ENCODE measurements around the gene TRMT1.

TRMT1 gene

GRCh38 chr19:13132471-13133180 is 16.1 kb upstream of the TRMT1 start:
- ChIA-PET CTCF (interaction anchor here (0.6 to 0.8 kb wide), 2 partner anchors 39 to 167 kb away, joined by 3 read pairs; no protein-coding TSS in a partner anchor), POLR2A (interaction anchor here (1.1 to 1.6 kb wide), 2 partner anchors 13 to 20 kb away, joined by 3 to 7 read pairs; no protein-coding TSS in a partner anchor)
- no peak for TF ChIP-seq FOXA1 (IDR thresholded peaks at IDR 0.05)
- TF ChIP-seq ELF4 (IDR thresholded peaks at IDR 0.05) = no peak
- no peak for TF ChIP-seq NFRKB (IDR thresholded peaks at IDR 0.05)
- TF ChIP-seq TARDBP (IDR thresholded peaks at IDR 0.05) = no peak
- TF ChIP-seq SUZ12 (IDR thresholded peaks at IDR 0.05) = no peak
- no peak for TF ChIP-seq LEF1 (IDR thresholded peaks at IDR 0.05; ENCODE audit: borderline replicate concordance)
- no peak for DNase-seq (ENCODE audit: extremely low spot score)

GRCh38 chr19:13130886-13131490 is 14.4 kb upstream of the TRMT1 start:
- no peak for DNase-seq (ENCODE audit: extremely low spot score)
- no peak for TF ChIP-seq LEF1 (IDR thresholded peaks at IDR 0.05; ENCODE audit: borderline replicate concordance)
- TF ChIP-seq ZNF384 (IDR thresholded peaks at IDR 0.05) = no peak
- no peak for TF ChIP-seq CTBP1 (IDR thresholded peaks at IDR 0.05; ENCODE audit: borderline replicate concordance)
- no peak for TF ChIP-seq SP1 (IDR thresholded peaks at IDR 0.05)
- no peak for TF ChIP-seq FOXM1 (IDR thresholded peaks at IDR 0.05; ENCODE audit: borderline replicate concordance)
- no peak for TF ChIP-seq SUZ12 (IDR thresholded peaks at IDR 0.05)
- ChIA-PET CTCF (no interaction called here), POLR2A (interaction anchor here (1.8 kb wide), 1 partner anchor 21 kb away, joined by 5 read pairs; no protein-coding TSS in a partner anchor)

- POLR2A ChIA-PET = interaction anchor here (1.5 kb wide), 1 partner anchor 23 kb away, joined by 9 read pairs; no protein-coding TSS in a partner anchor
- no peak for DNase-seq (ENCODE audit: extremely low spot score)
- TF ChIP-seq, protein P1, sequence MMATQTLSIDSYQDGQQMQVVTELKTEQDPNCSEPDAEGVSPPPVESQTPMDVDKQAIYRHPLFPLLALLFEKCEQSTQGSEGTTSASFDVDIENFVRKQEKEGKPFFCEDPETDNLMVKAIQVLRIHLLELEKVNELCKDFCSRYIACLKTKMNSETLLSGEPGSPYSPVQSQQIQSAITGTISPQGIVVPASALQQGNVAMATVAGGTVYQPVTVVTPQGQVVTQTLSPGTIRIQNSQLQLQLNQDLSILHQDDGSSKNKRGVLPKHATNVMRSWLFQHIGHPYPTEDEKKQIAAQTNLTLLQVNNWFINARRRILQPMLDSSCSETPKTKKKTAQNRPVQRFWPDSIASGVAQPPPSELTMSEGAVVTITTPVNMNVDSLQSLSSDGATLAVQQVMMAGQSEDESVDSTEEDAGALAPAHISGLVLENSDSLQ (IDR thresholded peaks at IDR 0.05) = no peak
- TF ChIP-seq BHLHE40 (IDR thresholded peaks at IDR 0.05; ENCODE audit: borderline replicate concordance) (no peak), ARNT (IDR thresholded peaks at IDR 0.05) (no peak), ZNF384 (IDR thresholded peaks at IDR 0.05) (no peak), FOXM1 (IDR thresholded peaks at IDR 0.05; ENCODE audit: borderline replicate concordance) (no peak), SP1 (IDR thresholded peaks at IDR 0.05) (no peak), ELF4 (IDR thresholded peaks at IDR 0.05) (no peak), LEF1 (IDR thresholded peaks at IDR 0.05; ENCODE audit: borderline replicate concordance) (no peak), L3MBTL2 (conservative IDR thresholded peaks at IDR 0.05) (no peak)
- CTCF ChIA-PET = no interaction called here
Measured at GRCh38 chr19:13129384-13129783, 12.8 kb upstream of the TRMT1 start.

GRCh38 chr19:13128583-13128982 is 12.0 kb upstream of the TRMT1 start:
- ChIA-PET CTCF (no interaction called here), POLR2A (interaction anchor here (0.7 to 1.5 kb wide), 2 partner anchors 9 to 24 kb away, joined by 3 to 9 read pairs; no protein-coding TSS in a partner anchor)
- DNase-seq (ENCODE audit: extremely low spot score) = no peak
- TF ChIP-seq BHLHE40 (IDR thresholded peaks at IDR 0.05; ENCODE audit: borderline replicate concordance) (no peak), HDGF (IDR thresholded peaks at IDR 0.05; ENCODE audit: borderline replicate concordance) (no peak), TARDBP (IDR thresholded peaks at IDR 0.05) (no peak), CTBP1 (IDR thresholded peaks at IDR 0.05; ENCODE audit: borderline replicate concordance) (no peak), L3MBTL2 (conservative IDR thresholded peaks at IDR 0.05) (no peak), ARNT (IDR thresholded peaks at IDR 0.05) (no peak), SP1 (IDR thresholded peaks at IDR 0.05) (no peak), ELF4 (IDR thresholded peaks at IDR 0.05) (no peak), LEF1 (IDR thresholded peaks at IDR 0.05; ENCODE audit: borderline replicate concordance) (no peak), SUZ12 (IDR thresholded peaks at IDR 0.05) (no peak), NFRKB (IDR thresholded peaks at IDR 0.05) (no peak)
- TF ChIP-seq, protein P1 (IDR thresholded peaks at IDR 0.05) = no peak

DNA sequence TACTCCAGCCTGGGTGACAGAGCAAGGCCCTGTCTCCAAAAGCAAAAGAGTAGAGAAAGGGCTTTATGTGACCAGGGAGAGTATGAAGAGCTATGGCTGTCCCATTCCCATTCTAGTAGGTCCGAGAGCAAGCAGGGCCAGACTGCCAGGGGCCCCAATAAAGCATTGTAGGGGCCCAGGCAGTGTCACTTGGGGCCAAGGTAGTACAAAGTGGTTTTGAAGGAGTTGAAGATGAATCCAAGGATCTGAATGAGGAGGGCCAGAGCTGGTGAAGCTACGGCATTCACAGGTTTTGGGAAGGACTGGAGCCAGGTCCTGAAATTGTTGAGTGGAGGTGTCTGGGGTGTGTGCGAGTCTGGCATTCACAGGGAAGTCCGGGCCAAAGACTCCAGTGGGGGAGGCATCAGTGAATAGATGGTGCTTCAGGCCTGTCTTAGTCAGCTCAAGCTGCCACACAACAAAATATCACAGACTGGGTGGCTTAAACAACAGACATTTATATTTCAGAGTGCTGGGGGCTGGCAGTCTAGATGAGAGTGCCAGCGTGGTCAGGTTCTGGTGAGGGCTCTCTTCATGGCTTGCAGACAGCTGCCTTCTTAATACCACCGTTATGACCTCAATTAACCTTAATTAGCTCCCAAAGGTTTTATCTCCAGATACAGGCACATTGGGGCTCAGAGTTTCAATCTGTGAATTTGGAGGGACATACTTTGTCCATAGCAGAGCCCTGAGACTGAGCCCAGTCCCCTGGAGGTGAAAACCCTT is 11.5 kb upstream of the TRMT1 start:
- DNase-seq (ENCODE audit: extremely low spot score) = no peak
- CTCF ChIA-PET = no interaction called here
- POLR2A ChIA-PET = interaction anchor here (0.7 kb wide), 1 partner anchor 9 kb away, joined by 3 read pairs; no protein-coding TSS in a partner anchor

More for the DNA sequence above, 11.5 kb upstream of the TRMT1 start:
- TF ChIP-seq FOXM1 (IDR thresholded peaks at IDR 0.05; ENCODE audit: borderline replicate concordance) (no peak), SUZ12 (IDR thresholded peaks at IDR 0.05) (no peak), ARNT (IDR thresholded peaks at IDR 0.05) (no peak), SP1 (IDR thresholded peaks at IDR 0.05) (no peak), L3MBTL2 (conservative IDR thresholded peaks at IDR 0.05) (no peak), BHLHE40 (IDR thresholded peaks at IDR 0.05; ENCODE audit: borderline replicate concordance) (no peak), FOXK2 (IDR thresholded peaks at IDR 0.05) (no peak), FOXA1 (IDR thresholded peaks at IDR 0.05) (no peak), CTBP1 (IDR thresholded peaks at IDR 0.05; ENCODE audit: borderline replicate concordance) (no peak), HDGF (IDR thresholded peaks at IDR 0.05; ENCODE audit: borderline replicate concordance) (no peak), ZNF384 (IDR thresholded peaks at IDR 0.05) (no peak), LEF1 (IDR thresholded peaks at IDR 0.05; ENCODE audit: borderline replicate concordance) (no peak), NFRKB (IDR thresholded peaks at IDR 0.05) (no peak), TARDBP (IDR thresholded peaks at IDR 0.05) (no peak), ELF4 (IDR thresholded peaks at IDR 0.05) (no peak)
- TF ChIP-seq, protein P1 (IDR thresholded peaks at IDR 0.05) = no peak
